Keratinocyte (primary cell): ENCODE measurements around the gene ELMO3.

Source experiments
- CTCF ChIP-seq, 3 experiments: IDR thresholded peaks in 1 of 3; conservative IDR thresholded peaks in 1 of 3; optimal IDR thresholded peaks in 1 of 3; 2 replicates in 2 of 3; 3 replicates in 1 of 3; pipeline versions ENCODE3 to v1.5.1; 2011; ENCODE audit warnings: low read length in 3 of 3, mild to moderate bottlenecking in 3 of 3, moderate library complexity in 2 of 3, control low read depth in 1 of 3, inconsistent platforms in 1 of 3; ENCODE audit not compliant: insufficient read depth in 2 of 3; ENCODE audit errors: extremely low read depth in 1 of 3
- EZH2 ChIP-seq: IDR thresholded peaks from one replicate; pipeline ENCODE4 v1.6.1; 2012; ENCODE audit warnings: inconsistent platforms, mild to moderate bottlenecking, low read length, moderate library complexity

- peak in 2 of 3 experiments; percentile 8 to 19 for TF ChIP-seq CTCF (optimal IDR thresholded peaks at IDR 0.05 in 1 of 3, IDR thresholded peaks at IDR 0.05 in 1 of 3, conservative IDR thresholded peaks at IDR 0.05 in 1 of 3; ENCODE audit: extremely low read depth in 1 of 3, insufficient read depth in 2 of 3, low read length in 3 of 3)
- no peak for TF ChIP-seq EZH2
These were observed 20.9 kb upstream of the ELMO3 start for GRCh38 chr16:67177743-67178699.
